Breast epithelium (tissue), 4 donors: ENCODE measurements around the gene GID4. TPM values are rescaled to one million over a fixed set of nuclear protein-coding genes. Genes with fewer than 3 reads are reported as not detected.

Source experiments
- DNase-seq, 2 donors: peaks; one replicate each; pipeline ENCODE4 v3.0.0-alpha.2; 2019; ENCODE audit warnings: low spot score in 2 of 2
- H3K27ac ChIP-seq, 2 donors: fragments of 200-600 bp; sonication (generic) in 1 of 2; one replicate each; pipeline ENCODE4 v1.5.1; 2016 to 2019; ENCODE audit warnings: mild to moderate bottlenecking in 1 of 2
- H3K27me3 ChIP-seq, 2 donors: fragments of 200-600 bp; sonication (generic) in 1 of 2; one replicate each; pipeline versions ENCODE4 v1.5.1 to v1.6.0; 2017 to 2019; ENCODE audit warnings: control low read depth in 1 of 2, mild to moderate bottlenecking in 1 of 2
- H3K36me3 ChIP-seq: fragments of 200-600 bp; one replicate; pipeline ENCODE4 v1.5.1; 2019
- H3K4me1 ChIP-seq, 2 donors: fragments of 200-600 bp; sonication (generic); one replicate each; pipeline ENCODE4 v1.5.1; 2016 to 2019; ENCODE audit warnings: control low read depth in 1 of 2
- H3K4me3 ChIP-seq, 3 donors: fragments of 200-600 bp; sonication (generic); 1 replicate in 2 of 3; 2 replicates in 1 of 3; pipeline ENCODE4 v1.5.1; 2016 to 2019; ENCODE audit warnings: mild to moderate bottlenecking in 3 of 3, moderate library complexity in 2 of 3
- H3K9me3 ChIP-seq, 2 donors: fragments of 200-600 bp; sonication (generic) in 1 of 2; one replicate each; pipeline ENCODE4 v1.5.1; 2016 to 2019; ENCODE audit warnings: control low read depth in 1 of 2
- POLR2A ChIP-seq: fragments of 450-650 bp; IDR thresholded peaks from one replicate; pipeline ENCODE4 v1.6.1; 2016; ENCODE audit warnings: antibody characterized with exemption, mild to moderate bottlenecking, moderate library complexity
- POLR2AphosphoS5 ChIP-seq, 3 donors: sonication (generic); formaldehyde crosslinking; IDR thresholded peaks; one replicate each; pipeline ENCODE4 v1.6.1; 2017; ENCODE audit warnings: antibody characterized with exemption in 3 of 3
- intact Hi-C: fragments of 100-400 bp; cut with DNase I; formaldehyde crosslinking; loops from one replicate; pipeline ENCODE4 v1.15.1; 2023; ENCODE audit warnings: low total_unique reads
- total RNA-seq, 3 donors: library from RNA; depleted of rRNA; stranded (reverse); fragments of >200 nt; gene quantifications; one replicate each; pipeline ENCODE4 v1.1.0, GENCODE V29; 2016
- TF ChIP-seq, protein P1 (sequence below), 3 donors: fragments of 450-650 bp; IDR thresholded peaks; one replicate each; pipeline ENCODE4 v1.5.1; 2016 to 2017; ENCODE audit warnings: antibody characterized with exemption in 3 of 3, mild to moderate bottlenecking in 3 of 3, moderate library complexity in 3 of 3

The GID4 gene
- total RNA-seq, 3 donors from 2014 or later: 11.1 to 23.8 (median 12.1) TPM

DNA sequence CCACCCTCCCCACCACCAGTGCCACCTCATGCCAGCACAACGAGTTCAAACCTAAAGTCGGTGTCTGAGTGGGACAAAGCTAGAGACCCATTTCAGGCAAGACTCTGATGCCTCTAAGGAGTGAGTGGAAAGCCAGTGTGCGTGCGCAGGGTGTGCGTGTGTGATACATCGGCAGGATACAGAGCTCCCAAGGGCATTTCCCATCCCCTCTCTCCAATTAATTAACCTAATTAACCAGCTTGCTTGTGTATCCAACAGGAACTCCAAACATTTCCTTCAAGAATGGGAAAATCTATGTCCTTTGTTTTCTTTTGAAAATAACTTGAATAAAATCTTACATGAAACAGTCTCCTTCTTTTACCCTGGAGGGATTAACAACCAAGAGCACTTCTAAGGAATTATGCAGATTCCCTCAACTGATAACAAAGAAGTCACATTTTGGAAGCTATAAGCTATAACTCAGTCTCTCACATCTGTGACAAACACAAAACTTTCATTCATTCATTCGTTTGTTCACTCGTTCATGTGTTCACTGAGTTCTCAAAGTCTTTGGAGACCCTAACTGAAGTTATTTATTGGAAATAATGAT, 10.2 kb upstream of the GID4 start:
- Histone ChIP-seq H3K27me3 (no peaks in the 10 kb centered on the region), H3K9me3 (no peaks in the 10 kb centered on the region), H3K4me3 (no peak overlapping the region), H3K36me3 (no peaks in the 10 kb centered on the region), H3K27ac (no peak overlapping the region), H3K4me1 (no peaks in the 10 kb centered on the region)
- no peak for TF ChIP-seq POLR2A
- TF ChIP-seq, protein P1, sequence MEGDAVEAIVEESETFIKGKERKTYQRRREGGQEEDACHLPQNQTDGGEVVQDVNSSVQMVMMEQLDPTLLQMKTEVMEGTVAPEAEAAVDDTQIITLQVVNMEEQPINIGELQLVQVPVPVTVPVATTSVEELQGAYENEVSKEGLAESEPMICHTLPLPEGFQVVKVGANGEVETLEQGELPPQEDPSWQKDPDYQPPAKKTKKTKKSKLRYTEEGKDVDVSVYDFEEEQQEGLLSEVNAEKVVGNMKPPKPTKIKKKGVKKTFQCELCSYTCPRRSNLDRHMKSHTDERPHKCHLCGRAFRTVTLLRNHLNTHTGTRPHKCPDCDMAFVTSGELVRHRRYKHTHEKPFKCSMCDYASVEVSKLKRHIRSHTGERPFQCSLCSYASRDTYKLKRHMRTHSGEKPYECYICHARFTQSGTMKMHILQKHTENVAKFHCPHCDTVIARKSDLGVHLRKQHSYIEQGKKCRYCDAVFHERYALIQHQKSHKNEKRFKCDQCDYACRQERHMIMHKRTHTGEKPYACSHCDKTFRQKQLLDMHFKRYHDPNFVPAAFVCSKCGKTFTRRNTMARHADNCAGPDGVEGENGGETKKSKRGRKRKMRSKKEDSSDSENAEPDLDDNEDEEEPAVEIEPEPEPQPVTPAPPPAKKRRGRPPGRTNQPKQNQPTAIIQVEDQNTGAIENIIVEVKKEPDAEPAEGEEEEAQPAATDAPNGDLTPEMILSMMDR (IDR thresholded peaks at IDR 0.05): no peak
- TF ChIP-seq POLR2AphosphoS5 (IDR thresholded peaks at IDR 0.05): no peak
- intact Hi-C loops: no loop called here
- no peak for DNase-seq

DNA sequence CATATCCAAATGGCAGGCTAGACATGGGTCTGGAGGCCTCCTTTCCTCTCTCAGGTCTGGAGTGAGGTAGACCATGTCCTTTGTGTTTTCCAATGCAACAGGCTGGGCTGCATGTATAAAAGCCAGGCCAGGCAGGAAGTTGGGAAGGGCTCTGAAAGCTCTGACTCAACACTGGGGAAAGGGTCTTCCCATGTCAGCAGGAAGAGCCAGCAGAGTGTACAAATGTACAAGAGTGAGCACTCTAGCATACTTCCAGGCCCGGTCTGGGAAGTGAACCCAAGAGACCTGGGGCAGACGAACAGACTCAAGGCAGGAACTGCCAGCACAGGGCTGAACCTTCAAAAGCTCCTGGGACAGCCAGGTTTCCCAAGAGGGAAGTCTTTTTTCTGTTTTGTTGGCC, 7.3 kb upstream of the GID4 start:
- H3K4me3 ChIP-seq: no peak overlapping the region
- no peaks in the 10 kb centered on the region for H3K36me3 ChIP-seq
- no peaks in the 10 kb centered on the region for H3K4me1 ChIP-seq
- no peaks in the 10 kb centered on the region for H3K9me3 ChIP-seq
- DNase-seq: no peak
- TF ChIP-seq POLR2AphosphoS5 (IDR thresholded peaks at IDR 0.05) (no peak), POLR2A (no peak)
- TF ChIP-seq, protein P1 (IDR thresholded peaks at IDR 0.05): no peak
- no peaks in the 10 kb centered on the region for H3K27me3 ChIP-seq
- H3K27ac ChIP-seq: peak overlapping the region in 1 of 2 donors; percentile 7
- intact Hi-C loops: loop anchor here (10.0 kb wide), 1 partner anchor 217 kb away; no protein-coding TSS in a partner anchor

DNA sequence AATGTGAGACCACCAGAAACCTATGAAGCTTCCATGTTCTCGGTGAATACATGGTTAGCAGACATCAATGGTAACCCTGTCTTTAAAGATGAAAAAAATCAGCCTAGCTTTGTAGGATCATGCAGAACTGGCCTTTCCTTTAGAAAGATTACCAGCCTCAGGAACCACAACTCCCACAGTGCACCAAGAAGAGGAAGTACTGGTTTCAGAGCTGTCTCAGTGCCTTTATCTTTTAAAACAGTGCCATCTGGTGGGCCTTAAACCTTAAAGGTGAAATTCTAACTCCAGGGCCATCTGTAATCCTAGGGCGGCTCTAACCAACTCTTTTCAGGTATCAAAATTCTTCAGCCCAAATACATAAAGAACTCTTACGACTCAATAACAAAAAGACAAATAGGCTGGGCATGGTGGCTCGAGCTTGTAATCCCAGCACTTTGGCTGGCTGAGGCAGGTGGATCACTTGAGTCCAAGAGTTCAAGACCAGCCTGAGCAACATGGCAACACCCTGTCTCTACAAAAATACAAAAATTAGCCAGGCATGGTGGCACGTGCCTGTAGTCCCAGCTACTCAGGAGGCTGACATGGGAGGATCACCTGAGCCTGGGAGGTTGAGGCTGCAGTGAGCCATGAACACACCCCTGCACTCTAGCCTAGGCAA, 5.6 kb upstream of the GID4 start:
- H3K27ac ChIP-seq: no peak overlapping the region
- no peak overlapping the region for H3K4me3 ChIP-seq
- peaks cover 4 to 7% of the 10 kb centered on the region in 2 donors for H3K4me1 ChIP-seq
- intact Hi-C loops: loop anchor here (10.0 kb wide), 1 partner anchor 219 kb away; no protein-coding TSS in a partner anchor
- H3K9me3 ChIP-seq: no peaks in the 10 kb centered on the region
- no peak for TF ChIP-seq POLR2A
- TF ChIP-seq POLR2AphosphoS5 (IDR thresholded peaks at IDR 0.05): peak in 1 of 3 donors; percentile 22
- TF ChIP-seq, protein P1 (IDR thresholded peaks at IDR 0.05): peak; percentile 18 to 78 (median 63)
- DNase-seq: peak in 1 of 2 donors; percentile 36
- H3K27me3 ChIP-seq: no peaks in the 10 kb centered on the region
- H3K36me3 ChIP-seq: no peaks in the 10 kb centered on the region

DNA sequence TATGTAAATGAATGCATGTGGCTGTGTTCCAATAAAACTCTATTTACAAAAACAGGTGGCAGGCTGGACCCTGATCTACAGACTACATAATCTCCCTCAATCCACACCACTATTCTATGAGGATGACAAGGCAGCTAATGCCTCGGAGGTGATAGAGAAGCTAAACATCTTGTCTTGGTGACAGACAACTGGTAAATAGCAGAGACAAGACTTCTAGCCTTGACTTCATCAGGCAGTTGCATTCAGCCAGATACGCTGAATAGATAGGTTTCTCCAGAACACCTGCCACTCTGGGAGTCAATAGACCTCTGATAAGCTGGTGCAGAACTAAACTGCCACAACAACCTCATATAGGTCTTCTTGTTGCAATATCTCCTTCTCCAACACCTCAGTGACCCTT, 3.5 kb upstream of the GID4 start:
- intact Hi-C loops: loop anchor here (10.0 kb wide), 1 partner anchor 221 kb away; no protein-coding TSS in a partner anchor
- Histone ChIP-seq H3K27me3 (no peaks in the 10 kb centered on the region), H3K4me1 (peaks cover 10 to 13% of the 10 kb centered on the region in 2 donors), H3K4me3 (no peak overlapping the region), H3K36me3 (no peaks in the 10 kb centered on the region), H3K9me3 (no peaks in the 10 kb centered on the region), H3K27ac (no peak overlapping the region)
- TF ChIP-seq POLR2A: no peak
- no peak for TF ChIP-seq POLR2AphosphoS5 (IDR thresholded peaks at IDR 0.05)
- TF ChIP-seq, protein P1 (IDR thresholded peaks at IDR 0.05): no peak
- DNase-seq: no peak

DNA sequence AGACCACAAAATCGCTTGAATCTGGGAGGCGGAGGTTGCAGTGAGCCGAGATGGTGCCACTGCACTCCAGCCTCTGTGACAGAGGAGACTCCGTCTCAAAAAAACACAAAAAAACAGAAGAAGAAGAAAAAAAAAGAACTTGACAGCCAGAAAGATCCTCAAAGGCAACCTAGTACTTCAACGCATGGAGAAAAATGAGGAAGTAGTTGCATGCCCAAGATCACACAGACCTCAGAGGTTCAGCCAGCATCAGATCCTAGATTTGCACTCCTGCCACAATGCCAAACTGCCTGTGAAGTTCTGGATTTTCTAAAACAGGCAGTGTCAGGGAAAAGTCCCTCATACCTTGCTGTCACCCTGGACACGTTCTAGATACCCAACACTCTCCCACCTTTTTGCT, 1.7 kb upstream of the GID4 start:
- Histone ChIP-seq H3K4me3 (no peak overlapping the region), H3K9me3 (no peaks in the 10 kb centered on the region), H3K36me3 (no peaks in the 10 kb centered on the region), H3K27ac (no peak overlapping the region), H3K4me1 (peaks cover 16 to 28% of the 10 kb centered on the region in 2 donors), H3K27me3 (no peaks in the 10 kb centered on the region)
- intact Hi-C loops: loop anchor here (10.0 kb wide), 1 partner anchor 223 kb away; no protein-coding TSS in a partner anchor
- TF ChIP-seq POLR2AphosphoS5 (IDR thresholded peaks at IDR 0.05): no peak
- TF ChIP-seq POLR2A: no peak
- TF ChIP-seq, protein P1 (IDR thresholded peaks at IDR 0.05): no peak
- no peak for DNase-seq
